ENCODE data around the gene CELA1. TPM values are rescaled to one million over a fixed set of nuclear protein-coding genes. Genes with fewer than 3 reads are reported as not detected.
"Not testable (repeated sequence)": the region's sequence is repeated elsewhere in the genome, so short reads cannot be mapped to it uniquely, and the experiment has no call there.

The CELA1 gene
- total and polyA plus RNA-seq, 5 donors, result 0.26 TPM; not detected in 4

- ATAC-seq, result peak; percentile 60 to 64
- Histone ChIP-seq H3K27me3 (ENCODE audit: control insufficient read depth, insufficient read depth) (no peaks in the 10 kb centered on the region), H3K4me1 (ENCODE audit: control insufficient read depth, insufficient read depth, low read length) (no peaks in the 10 kb centered on the region), H3K4me3 (ENCODE audit: low read length) (peak within 1 kb of the TSS; percentile 2), H3K27ac (ENCODE audit: low read length) (no peak within 1 kb of the TSS), H3K9me3 (ENCODE audit: control insufficient read depth, low read length) (no peaks in the 10 kb centered on the region)
- peak; percentile 51 to 86 (median 85) for DNase-seq
- intact Hi-C loops (cut with DNase I), result no loop called here
- WGBS, result 86% methylated on average over 60 of the region's 60 CpGs
Measured at GRCh38 chr12:51323966-51324895, 22.2 kb downstream of the CELA1 start, which contains the start of gene BIN2. TSS of gene BIN2 (minus strand) at chr12:51324174. CDS start at chr12:51324102, 72 bp downstream.

- Histone ChIP-seq H3K27me3 (ENCODE audit: control insufficient read depth, insufficient read depth) (no peaks in the 10 kb centered on the region), H3K9me3 (ENCODE audit: control insufficient read depth, low read length) (no peaks in the 10 kb centered on the region), H3K4me1 (ENCODE audit: control insufficient read depth, insufficient read depth, low read length) (no peaks in the 10 kb centered on the region), H3K27ac (ENCODE audit: low read length) (no peak overlapping the region), H3K4me3 (ENCODE audit: low read length) (peak overlapping the region; percentile 2)
- ATAC-seq, result no peak
- DNase-seq, result no peak
- WGBS, result 86% methylated on average over 15 of the region's 15 CpGs
- intact Hi-C loops (cut with DNase I), result no loop called here
Measured at GRCh38 chr12:51323317-51323960, 23.0 kb downstream of the CELA1 start.

DNA sequence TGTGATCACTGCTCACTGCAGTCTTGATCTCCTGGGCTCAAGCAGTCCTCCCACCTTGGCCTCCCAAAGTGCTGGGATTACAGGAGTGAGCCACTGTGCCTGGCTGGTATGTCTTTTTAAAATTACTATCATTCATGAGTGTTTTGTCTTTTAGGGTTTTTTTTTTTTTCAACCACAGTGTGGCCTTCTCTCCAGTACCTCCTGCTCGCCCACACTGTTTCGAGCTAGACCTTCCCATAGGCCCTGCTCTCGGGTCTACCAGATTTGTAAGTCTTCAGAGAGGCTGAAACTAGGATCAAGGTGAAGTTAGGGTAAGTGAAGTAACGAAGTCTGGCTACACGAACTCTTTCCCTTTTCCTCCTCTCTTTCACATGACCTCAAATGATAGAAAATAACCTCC is 24.0 kb downstream of the CELA1 start:
- Histone ChIP-seq H3K27me3 (ENCODE audit: control insufficient read depth, insufficient read depth) (no peaks in the 10 kb centered on the region), H3K4me3 (ENCODE audit: low read length) (no peak overlapping the region), H3K9me3 (ENCODE audit: control insufficient read depth, low read length) (no peaks in the 10 kb centered on the region), H3K27ac (ENCODE audit: low read length) (no peak overlapping the region), H3K4me1 (ENCODE audit: control insufficient read depth, insufficient read depth, low read length) (no peaks in the 10 kb centered on the region)
- ATAC-seq (no peak), DNase-seq (no peak)
- WGBS, result 80% methylated on average over 5 of the region's 5 CpGs
- intact Hi-C loops (cut with DNase I), result no loop called here

DNA sequence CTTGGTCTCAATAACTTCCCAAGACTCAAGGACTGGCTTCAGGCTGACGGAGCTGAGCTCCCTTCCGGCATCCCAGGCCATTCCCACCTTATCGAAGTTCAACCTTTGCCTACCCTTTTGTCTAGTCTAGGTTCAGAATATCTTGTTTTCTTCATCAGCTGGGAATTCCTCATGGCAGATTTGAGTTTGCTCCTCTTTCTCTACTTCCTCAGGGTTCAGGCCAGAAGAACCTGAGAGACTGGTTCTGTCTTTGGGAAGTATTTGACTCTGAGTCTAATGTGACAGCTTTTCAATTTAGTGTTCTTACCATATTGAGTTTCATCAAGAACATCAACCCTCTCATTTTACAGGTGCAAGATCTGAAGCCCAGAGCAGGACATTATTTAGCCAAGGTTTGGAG is 24.6 kb downstream of the CELA1 start:
- ATAC-seq, result no peak

GRCh38 chr12:51320695-51321320 is 25.7 kb downstream of the CELA1 start:
- WGBS, result 18% methylated on average over 3 of the region's 3 CpGs
- ATAC-seq (no peak), DNase-seq (no peak)
- Histone ChIP-seq H3K4me1 (ENCODE audit: control insufficient read depth, insufficient read depth, low read length) (no peaks in the 10 kb centered on the region), H3K4me3 (ENCODE audit: low read length) (no peak overlapping the region), H3K27me3 (ENCODE audit: control insufficient read depth, insufficient read depth) (no peaks in the 10 kb centered on the region), H3K27ac (ENCODE audit: low read length) (no peak overlapping the region), H3K9me3 (ENCODE audit: control insufficient read depth, low read length) (no peaks in the 10 kb centered on the region)
- intact Hi-C loops (cut with DNase I), result no loop called here

More for the DNA sequence above, 24.6 kb downstream of the CELA1 start:
- DNase-seq, result no peak
- intact Hi-C loops (cut with DNase I), result no loop called here
- 85% methylated on average over 3 of the region's 3 CpGs for WGBS
- no peaks in the 10 kb centered on the region for H3K4me1 ChIP-seq (ENCODE audit: control insufficient read depth, insufficient read depth, low read length)
- H3K4me3 ChIP-seq (ENCODE audit: low read length), result no peak overlapping the region
- no peaks in the 10 kb centered on the region for H3K9me3 ChIP-seq (ENCODE audit: control insufficient read depth, low read length)
- no peaks in the 10 kb centered on the region for H3K27me3 ChIP-seq (ENCODE audit: control insufficient read depth, insufficient read depth)
- no peak overlapping the region for H3K27ac ChIP-seq (ENCODE audit: low read length)

- DNase-seq (no peak), ATAC-seq (no peak)
- Histone ChIP-seq H3K4me1 (ENCODE audit: control insufficient read depth, insufficient read depth, low read length) (no peaks in the 10 kb centered on the region), H3K27ac (ENCODE audit: low read length) (no peak overlapping the region), H3K27me3 (ENCODE audit: control insufficient read depth, insufficient read depth) (no peaks in the 10 kb centered on the region), H3K4me3 (ENCODE audit: low read length) (no peak overlapping the region), H3K9me3 (ENCODE audit: control insufficient read depth, low read length) (no peaks in the 10 kb centered on the region)
- WGBS, result 75% methylated on average over 4 of the region's 4 CpGs
- intact Hi-C loops (cut with DNase I), result no loop called here
Measured at GRCh38 chr12:51320311-51320694, 26.2 kb downstream of the CELA1 start.

- H3K4me1 ChIP-seq (ENCODE audit: control insufficient read depth, insufficient read depth, low read length), result no peaks in the 10 kb centered on the region
- WGBS, result 59% methylated on average over 3 of the region's 3 CpGs
- intact Hi-C loops (cut with DNase I), result no loop called here
- H3K9me3 ChIP-seq (ENCODE audit: control insufficient read depth, low read length), result no peaks in the 10 kb centered on the region
- ATAC-seq, result peak; percentile 41 to 67
- no peaks in the 10 kb centered on the region for H3K27me3 ChIP-seq (ENCODE audit: control insufficient read depth, insufficient read depth)
- H3K27ac ChIP-seq (ENCODE audit: low read length), result no peak overlapping the region
- DNase-seq, result no peak
- no peak overlapping the region for H3K4me3 ChIP-seq (ENCODE audit: low read length)
Measured at GRCh38 chr12:51318846-51319599, 27.5 kb downstream of the CELA1 start.

DNA sequence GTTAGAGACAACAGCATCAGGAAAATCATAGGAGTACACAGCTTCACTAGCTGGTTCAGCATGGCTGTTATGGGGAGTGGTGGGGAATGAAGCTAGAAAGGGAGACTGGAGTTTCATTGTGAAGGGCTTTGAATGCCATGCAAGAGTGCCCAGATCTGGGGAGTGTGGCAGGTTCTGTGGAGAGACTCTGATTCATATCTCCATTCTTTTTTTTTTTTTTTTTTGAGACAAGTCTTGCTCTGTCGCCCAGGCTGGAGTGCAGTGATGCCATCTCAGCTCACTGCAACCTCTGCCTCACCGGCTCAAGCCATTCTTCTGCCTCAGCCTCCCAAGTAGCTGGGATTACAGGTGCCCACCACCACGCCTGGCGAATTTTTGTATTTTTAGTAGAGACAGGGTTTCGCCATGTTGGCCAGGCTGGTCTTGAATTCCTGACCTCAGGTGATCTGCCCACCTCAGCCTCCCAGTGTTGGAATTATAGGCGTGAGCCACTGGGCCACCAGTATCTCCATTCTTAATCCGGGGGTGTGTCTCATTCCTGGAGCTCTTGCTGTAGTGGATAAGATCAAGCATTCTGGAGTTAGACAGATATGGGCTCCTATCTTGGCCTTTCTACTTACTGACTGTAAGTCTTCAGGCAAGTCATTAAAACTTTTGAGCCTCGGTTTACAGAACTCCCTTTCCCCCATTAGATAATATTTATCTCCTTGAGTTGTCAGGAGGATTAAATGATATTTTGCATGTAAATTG is 28.2 kb downstream of the CELA1 start:
- H3K27me3 ChIP-seq (ENCODE audit: control insufficient read depth, insufficient read depth); H3K27ac ChIP-seq (ENCODE audit: low read length); H3K9me3 ChIP-seq (ENCODE audit: control insufficient read depth, low read length); ATAC-seq; intact Hi-C loops (cut with DNase I); H3K4me3 ChIP-seq (ENCODE audit: low read length); DNase-seq; H3K4me1 ChIP-seq (ENCODE audit: control insufficient read depth, insufficient read depth, low read length): not testable (repeated sequence)
- WGBS, result 87% methylated on average over 8 of the region's 8 CpGs

DNA sequence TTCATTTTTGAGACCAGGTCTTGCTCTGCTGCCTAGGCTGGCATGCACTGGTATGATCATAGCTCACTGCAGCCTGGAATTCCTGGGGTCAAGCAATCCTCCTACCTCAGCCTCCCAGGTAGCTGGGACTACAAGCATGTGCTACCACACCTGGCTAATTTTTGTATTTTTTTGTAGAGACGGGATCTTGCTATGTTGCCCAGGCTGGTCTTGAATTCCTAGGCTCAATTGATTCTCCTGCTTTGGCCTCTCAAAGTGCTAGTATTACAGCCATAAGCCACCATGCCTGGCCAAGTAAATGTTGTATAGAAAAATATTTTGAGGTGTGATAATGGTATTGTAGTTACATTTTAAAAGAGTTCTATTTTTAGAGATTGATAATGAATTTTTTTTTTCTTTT is 35.1 kb downstream of the CELA1 start:
- H3K27me3 ChIP-seq (ENCODE audit: control insufficient read depth, insufficient read depth), result no peaks in the 10 kb centered on the region
- no peaks in the 10 kb centered on the region for H3K4me1 ChIP-seq (ENCODE audit: control insufficient read depth, insufficient read depth, low read length)
- 100% methylated on average over 1 of the region's 1 CpG for WGBS
- H3K4me3 ChIP-seq (ENCODE audit: low read length), result no peak overlapping the region
- H3K27ac ChIP-seq (ENCODE audit: low read length), result no peak overlapping the region
- no peaks in the 10 kb centered on the region for H3K9me3 ChIP-seq (ENCODE audit: control insufficient read depth, low read length)
- intact Hi-C loops (cut with DNase I), result no loop called here
- no peak for DNase-seq
- ATAC-seq, result no peak
